ENCODE measurements around the gene C1orf21.

DNA sequence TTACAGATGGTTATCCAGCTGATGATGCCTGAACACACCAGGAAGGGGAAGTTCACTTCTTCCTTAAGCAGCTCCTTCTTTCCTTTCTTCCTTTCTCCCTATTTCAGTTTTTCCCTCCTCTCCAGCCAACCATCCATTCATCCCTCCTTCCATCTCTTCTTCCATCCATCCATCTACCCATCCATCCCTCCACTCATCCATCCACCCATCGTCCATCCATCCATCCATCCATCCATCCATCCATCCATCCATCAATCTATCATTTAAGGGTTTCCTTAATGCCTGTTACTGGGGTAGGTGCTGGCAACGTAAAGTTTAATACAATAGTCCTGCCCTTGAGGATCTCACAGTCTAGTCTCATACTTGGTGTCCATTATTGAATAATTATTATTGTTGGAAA, 36.8 kb downstream of the C1orf21 start:
- TF ChIP-seq, protein P1, sequence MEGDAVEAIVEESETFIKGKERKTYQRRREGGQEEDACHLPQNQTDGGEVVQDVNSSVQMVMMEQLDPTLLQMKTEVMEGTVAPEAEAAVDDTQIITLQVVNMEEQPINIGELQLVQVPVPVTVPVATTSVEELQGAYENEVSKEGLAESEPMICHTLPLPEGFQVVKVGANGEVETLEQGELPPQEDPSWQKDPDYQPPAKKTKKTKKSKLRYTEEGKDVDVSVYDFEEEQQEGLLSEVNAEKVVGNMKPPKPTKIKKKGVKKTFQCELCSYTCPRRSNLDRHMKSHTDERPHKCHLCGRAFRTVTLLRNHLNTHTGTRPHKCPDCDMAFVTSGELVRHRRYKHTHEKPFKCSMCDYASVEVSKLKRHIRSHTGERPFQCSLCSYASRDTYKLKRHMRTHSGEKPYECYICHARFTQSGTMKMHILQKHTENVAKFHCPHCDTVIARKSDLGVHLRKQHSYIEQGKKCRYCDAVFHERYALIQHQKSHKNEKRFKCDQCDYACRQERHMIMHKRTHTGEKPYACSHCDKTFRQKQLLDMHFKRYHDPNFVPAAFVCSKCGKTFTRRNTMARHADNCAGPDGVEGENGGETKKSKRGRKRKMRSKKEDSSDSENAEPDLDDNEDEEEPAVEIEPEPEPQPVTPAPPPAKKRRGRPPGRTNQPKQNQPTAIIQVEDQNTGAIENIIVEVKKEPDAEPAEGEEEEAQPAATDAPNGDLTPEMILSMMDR (IDR thresholded peaks at IDR 0.05; ENCODE audit: low read length): no peak
- TF ChIP-seq EZH2 (IDR thresholded peaks at IDR 0.05; ENCODE audit: borderline replicate concordance, low read length): no peak
